DND-41 (cell line): ENCODE data around the gene GABBR1.
A peak's percentile ranks its signal among the peaks of the same experiment; 100 is the strongest.

Experiments used
- ATAC-seq: fragments of 200-7000 bp; cut with Tn5 transposase; 3 replicates; pipeline ENCODE4 v1.9.1; 2021; ENCODE audit warnings: low read depth; ENCODE audit not compliant: insufficient read depth
- DNase-seq: peaks from one replicate; pipeline ENCODE4 v3.0.0-alpha.2; 2020
- H2AFZ ChIP-seq: 2 replicates; pipeline ENCODE4 v1.6.0; 2012; ENCODE audit warnings: low read depth, low read length
- H3K27ac ChIP-seq: 2 replicates; pipeline ENCODE4 v1.5.1; 2012; ENCODE audit warnings: low read length, inconsistent platforms
- H3K27me3 ChIP-seq: fragments of 200-600 bp; sonication (generic); 2 replicates; pipeline ENCODE4 v1.6.0; 2012; ENCODE audit warnings: low read length, mild to moderate bottlenecking, inconsistent platforms; ENCODE audit not compliant: insufficient read depth, poor library complexity
- H3K36me3 ChIP-seq: 2 replicates; pipeline ENCODE4 v1.5.1; 2012; ENCODE audit warnings: low read length, inconsistent platforms; ENCODE audit not compliant: insufficient read depth
- H3K4me1 ChIP-seq: 2 replicates; pipeline ENCODE4 v1.5.1; 2012; ENCODE audit warnings: mild to moderate bottlenecking, low read length; ENCODE audit not compliant: insufficient read depth
- H3K4me2 ChIP-seq: 2 replicates; pipeline ENCODE4 v1.6.0; 2012; ENCODE audit warnings: mild to moderate bottlenecking, moderate library complexity, low read length, inconsistent platforms; ENCODE audit not compliant: insufficient read depth
- H3K4me3 ChIP-seq, 2 experiments: fragments of 200-600 bp in 1 of 2; shearing (Covaris generic) in 1 of 2; 2 replicates each; pipeline ENCODE4 v1.5.1; 2012 to 2016; ENCODE audit warnings: inconsistent platforms in 2 of 2, low read length in 2 of 2, mild to moderate bottlenecking in 2 of 2, low read depth in 1 of 2, moderate library complexity in 1 of 2
- H3K79me2 ChIP-seq: 2 replicates; pipeline ENCODE4 v1.6.0; 2012; ENCODE audit warnings: low read length, inconsistent platforms; ENCODE audit not compliant: insufficient read depth
- H3K9ac ChIP-seq: 2 replicates; pipeline ENCODE4 v1.6.0; 2012; ENCODE audit warnings: low read depth, mild to moderate bottlenecking, inconsistent platforms, low read length, moderate library complexity
- H3K9me3 ChIP-seq: 2 replicates; pipeline ENCODE4 v1.5.1; 2012; ENCODE audit warnings: low read length, moderate library complexity, mild to moderate bottlenecking, inconsistent platforms; ENCODE audit not compliant: insufficient read depth, severe bottlenecking
- H4K20me1 ChIP-seq: 2 replicates; pipeline ENCODE4 v1.6.0; 2012; ENCODE audit warnings: low read length; ENCODE audit not compliant: insufficient read depth
- EZH2 ChIP-seq: IDR thresholded peaks from 3 replicates; pipeline ENCODE4 v1.6.1; 2012; ENCODE audit warnings: borderline replicate concordance, low read depth, mild to moderate bottlenecking, moderate library complexity, low read length, inconsistent platforms; ENCODE audit not compliant: severe bottlenecking
- TF ChIP-seq, protein P1 (sequence below): IDR thresholded peaks from 2 replicates; pipeline ENCODE4 v1.5.1; 2012; ENCODE audit warnings: borderline replicate concordance, low read length, moderate library complexity, mild to moderate bottlenecking; ENCODE audit not compliant: poor library complexity, severe bottlenecking; ENCODE audit errors: extremely low read depth

Gene GABBR1

DNA sequence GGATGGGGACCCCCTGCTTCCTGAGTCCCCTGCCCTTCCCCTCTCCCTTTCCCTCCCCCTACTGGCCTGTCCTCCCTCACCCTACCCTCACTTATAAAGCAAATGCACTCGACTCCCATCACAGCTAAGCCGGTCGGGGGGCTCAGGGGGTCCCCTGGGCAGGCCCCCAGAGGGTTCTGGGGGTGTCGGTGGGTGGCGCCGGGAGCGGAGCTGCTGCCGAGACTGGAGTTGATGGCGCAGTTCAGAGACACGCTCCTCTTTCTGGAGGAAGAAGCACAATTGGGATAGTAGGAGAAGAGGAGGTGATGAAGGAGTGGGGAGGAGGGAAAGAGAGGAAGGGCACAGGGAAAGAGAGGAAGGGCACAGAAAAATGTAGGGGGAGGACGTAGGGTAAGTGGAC, 29.5 kb downstream of the GABBR1 start:
- Histone ChIP-seq H3K4me3 (no peak overlapping the region), H3K36me3 (peaks cover 44% of the 10 kb centered on the region)
- no peak for DNase-seq

DNA sequence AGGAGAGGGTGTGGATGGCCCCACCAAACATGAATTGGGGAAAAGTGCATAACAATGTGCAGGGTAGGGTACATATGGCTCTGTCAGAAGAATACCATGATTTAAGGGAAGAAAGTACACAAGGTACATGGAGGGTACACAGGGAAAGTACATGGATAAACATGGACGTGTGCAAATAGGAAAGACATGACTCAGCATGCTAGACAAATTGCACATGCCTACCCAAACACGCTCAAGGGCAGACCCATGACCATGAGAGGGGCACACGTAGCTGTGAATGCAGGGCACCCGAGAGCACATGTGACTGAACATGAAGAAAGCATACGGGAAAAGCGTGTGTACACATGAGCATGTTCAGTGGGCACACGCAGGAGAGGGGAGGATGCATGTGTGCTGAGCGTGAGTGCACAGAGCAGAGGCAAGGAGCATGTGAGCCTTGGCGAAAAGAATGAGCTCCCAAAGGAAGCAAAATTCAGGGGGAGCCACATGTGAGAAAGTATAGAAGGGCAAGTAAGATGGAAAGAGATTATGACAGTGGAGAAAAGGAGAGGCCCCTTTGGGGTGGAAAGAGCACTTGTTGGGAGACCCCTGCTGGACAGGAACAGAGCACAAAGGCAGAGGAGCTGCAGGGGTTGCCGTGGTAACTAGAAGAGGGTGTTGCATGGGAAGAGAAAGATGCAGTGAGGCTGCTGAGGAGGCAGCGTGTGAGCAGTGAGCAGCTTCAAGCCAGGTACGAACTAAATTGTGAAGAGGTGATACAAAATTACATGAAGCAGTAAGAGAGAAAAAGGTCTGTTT, 30.2 kb downstream of the GABBR1 start:
- Histone ChIP-seq H3K4me3 (no peak overlapping the region), H2AFZ (no peak overlapping the region), H3K27ac (no peak overlapping the region), H3K4me2 (no peak overlapping the region), H3K4me1 (no peaks in the 10 kb centered on the region), H3K79me2 (no peaks in the 10 kb centered on the region), H3K9ac (no peak overlapping the region), H4K20me1 (no peaks in the 10 kb centered on the region), H3K9me3 (no peaks in the 10 kb centered on the region), H3K27me3 (no peaks in the 10 kb centered on the region), H3K36me3 (peaks cover 40% of the 10 kb centered on the region)
- peak; percentile 31 for DNase-seq
- peak; percentile 68; the same call in 2 of the 3 replicates for ATAC-seq
- TF ChIP-seq, protein P1, sequence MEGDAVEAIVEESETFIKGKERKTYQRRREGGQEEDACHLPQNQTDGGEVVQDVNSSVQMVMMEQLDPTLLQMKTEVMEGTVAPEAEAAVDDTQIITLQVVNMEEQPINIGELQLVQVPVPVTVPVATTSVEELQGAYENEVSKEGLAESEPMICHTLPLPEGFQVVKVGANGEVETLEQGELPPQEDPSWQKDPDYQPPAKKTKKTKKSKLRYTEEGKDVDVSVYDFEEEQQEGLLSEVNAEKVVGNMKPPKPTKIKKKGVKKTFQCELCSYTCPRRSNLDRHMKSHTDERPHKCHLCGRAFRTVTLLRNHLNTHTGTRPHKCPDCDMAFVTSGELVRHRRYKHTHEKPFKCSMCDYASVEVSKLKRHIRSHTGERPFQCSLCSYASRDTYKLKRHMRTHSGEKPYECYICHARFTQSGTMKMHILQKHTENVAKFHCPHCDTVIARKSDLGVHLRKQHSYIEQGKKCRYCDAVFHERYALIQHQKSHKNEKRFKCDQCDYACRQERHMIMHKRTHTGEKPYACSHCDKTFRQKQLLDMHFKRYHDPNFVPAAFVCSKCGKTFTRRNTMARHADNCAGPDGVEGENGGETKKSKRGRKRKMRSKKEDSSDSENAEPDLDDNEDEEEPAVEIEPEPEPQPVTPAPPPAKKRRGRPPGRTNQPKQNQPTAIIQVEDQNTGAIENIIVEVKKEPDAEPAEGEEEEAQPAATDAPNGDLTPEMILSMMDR = peak; percentile 41
- no peak for TF ChIP-seq EZH2

More for the DNA sequence above, 29.5 kb downstream of the GABBR1 start:
- no peak for ATAC-seq
- H3K27ac ChIP-seq = no peak overlapping the region
- H3K79me2 ChIP-seq = no peaks in the 10 kb centered on the region
- no peak overlapping the region for H2AFZ ChIP-seq
- H3K9ac ChIP-seq = no peak overlapping the region
- no peaks in the 10 kb centered on the region for H3K9me3 ChIP-seq
- H3K4me2 ChIP-seq = no peak overlapping the region
- TF ChIP-seq, protein P1 = no peak
- no peak for TF ChIP-seq EZH2
- no peaks in the 10 kb centered on the region for H3K4me1 ChIP-seq
- H4K20me1 ChIP-seq = no peaks in the 10 kb centered on the region
- H3K27me3 ChIP-seq = no peaks in the 10 kb centered on the region

DNA sequence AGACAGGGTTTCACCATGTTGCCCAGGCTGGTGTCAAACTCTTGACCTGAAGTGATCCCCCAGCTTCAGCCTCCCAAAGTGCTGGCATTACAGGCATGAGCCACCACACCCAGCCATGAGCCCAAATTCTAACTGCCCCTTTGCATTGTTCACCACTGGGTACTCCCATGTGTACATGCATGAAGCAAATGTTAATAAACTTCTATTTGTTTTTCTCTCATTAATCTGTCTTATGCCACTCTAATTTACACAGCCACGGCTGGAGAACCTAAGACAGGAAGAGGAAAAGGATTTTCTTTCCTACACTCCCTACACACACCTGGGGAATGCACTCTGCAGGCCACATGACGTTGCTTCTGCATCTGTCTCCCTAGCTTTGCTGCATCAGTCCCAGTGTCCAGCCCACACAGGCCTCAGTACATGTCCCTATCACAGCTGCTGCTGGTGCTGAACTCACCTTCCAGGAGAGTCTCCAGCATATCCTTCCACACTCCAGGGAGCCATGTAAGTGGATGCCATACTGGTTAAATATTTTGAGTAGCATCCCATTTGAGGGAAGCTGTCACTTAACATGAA, 34.7 kb downstream of the GABBR1 start:
- no peaks in the 10 kb centered on the region for H3K79me2 ChIP-seq
- no peaks in the 10 kb centered on the region for H3K4me1 ChIP-seq
- DNase-seq (no peak), ATAC-seq (no peak)
- no peaks in the 10 kb centered on the region for H3K9me3 ChIP-seq
- no peak overlapping the region for H3K9ac ChIP-seq
- no peaks in the 10 kb centered on the region for H4K20me1 ChIP-seq
- no peak overlapping the region for H2AFZ ChIP-seq
- TF ChIP-seq, protein P1 = no peak
- TF ChIP-seq EZH2 = no peak
- H3K36me3 ChIP-seq = peaks cover 8% of the 10 kb centered on the region; the same call in 1 of the 2 replicates
- H3K4me2 ChIP-seq = no peak overlapping the region
- peaks cover 7% of the 10 kb centered on the region for H3K27me3 ChIP-seq
- H3K4me3 ChIP-seq = no peak overlapping the region
- H3K27ac ChIP-seq = no peak overlapping the region
